ENCODE results near the gene FTSJ1. TPM values are rescaled to one million over a fixed set of nuclear protein-coding genes. Genes with fewer than 3 reads are reported as not detected.

Gene FTSJ1
- total and polyA plus RNA-seq, 2 experiments from 2014 or later = 42.8 to 76.3 TPM

GRCh38 chrX:48533165-48533564 is 57.2 kb downstream of the FTSJ1 start (continued):
- TF ChIP-seq CTCF (conservative IDR thresholded peaks at IDR 0.05; ENCODE audit: low read depth in 2 of 2) (no peak), ETS1 (IDR thresholded peaks at IDR 0.05) (no peak), POLR2AphosphoS5 (IDR thresholded peaks at IDR 0.05; ENCODE audit: low read depth) (no peak), CREB1 (CRISPR knock-in tag; IDR thresholded peaks at IDR 0.05; ENCODE audit: low read depth) (no peak), STAT1 (IDR thresholded peaks at IDR 0.05; ENCODE audit: unreplicated experiment) (no peak), ZNF114 (CRISPR knock-in tag; IDR thresholded peaks at IDR 0.05) (no peak), ZNF331 (CRISPR knock-in tag; IDR thresholded peaks at IDR 0.05; ENCODE audit: low read depth) (no peak), JUNB (IDR thresholded peaks at IDR 0.05; ENCODE audit: unreplicated experiment) (no peak), EZH2 (IDR thresholded peaks at IDR 0.05; ENCODE audit: low read depth, unreplicated experiment) (no peak), EZH2phosphoT487 (IDR thresholded peaks at IDR 0.05; ENCODE audit: unreplicated experiment) (no peak)

Other genes with a start within 250 kb of the FTSJ1 start
- not detected in 2 replicates for gene SSX1, start 220.8 kb upstream of the FTSJ1 start, total RNA-seq (2014; rRNA removed; shearing (Covaris generic))
- gene SSX1, start 220.8 kb upstream of the FTSJ1 start, polyA plus RNA-seq (2016; fragmentation: Nextera tagmentation; extraction: Ambion mirVana) = not detected in 2 replicates
- not detected in 2 replicates for gene SSX3, start 119.5 kb upstream of the FTSJ1 start, total RNA-seq (2014; rRNA removed; shearing (Covaris generic))
- gene SSX3, start 119.5 kb upstream of the FTSJ1 start, polyA plus RNA-seq (2016; fragmentation: Nextera tagmentation; extraction: Ambion mirVana) = 0.28 TPM in 1 of 2 replicates, not detected in the other
- 0.19 TPM in 1 of 2 replicates, not detected in the other for gene SSX4, start 92.7 kb upstream of the FTSJ1 start, total RNA-seq (2014; rRNA removed; shearing (Covaris generic))
- 0.47 and 0.48 TPM in 2 replicates for gene SSX4, start 92.7 kb upstream of the FTSJ1 start, polyA plus RNA-seq (2016; fragmentation: Nextera tagmentation; extraction: Ambion mirVana)
- gene SSX4B, start 64.2 kb upstream of the FTSJ1 start, total RNA-seq (2014; rRNA removed; shearing (Covaris generic)) = 0.19 TPM in 1 of 2 replicates, not detected in the other
- gene SSX4B, start 64.2 kb upstream of the FTSJ1 start, polyA plus RNA-seq (2016; fragmentation: Nextera tagmentation; extraction: Ambion mirVana) = 0.47 and 0.48 TPM in 2 replicates
- gene SLC38A5, start 5.9 kb upstream of the FTSJ1 start, total RNA-seq (2014; rRNA removed; shearing (Covaris generic)) = 47.0 and 47.7 TPM in 2 replicates
- 20.7 and 24.6 TPM in 2 replicates for gene SLC38A5, start 5.9 kb upstream of the FTSJ1 start, polyA plus RNA-seq (2016; fragmentation: Nextera tagmentation; extraction: Ambion mirVana)
- 14.1 and 28.5 TPM in 2 replicates for gene PORCN, start 32.8 kb downstream of the FTSJ1 start, total RNA-seq (2014; rRNA removed; shearing (Covaris generic))
- gene PORCN, start 32.8 kb downstream of the FTSJ1 start, polyA plus RNA-seq (2016; fragmentation: Nextera tagmentation; extraction: Ambion mirVana) = 19.4 and 22.3 TPM in 2 replicates
- gene EBP, start 45.6 kb downstream of the FTSJ1 start, total RNA-seq (2014; rRNA removed; shearing (Covaris generic)) = 126 and 128 TPM in 2 replicates
- 169 and 176 TPM in 2 replicates for gene EBP, start 45.6 kb downstream of the FTSJ1 start, polyA plus RNA-seq (2016; fragmentation: Nextera tagmentation; extraction: Ambion mirVana)
- 4.5 TPM in 2 replicates for gene TBC1D25, start 63.5 kb downstream of the FTSJ1 start, total RNA-seq (2014; rRNA removed; shearing (Covaris generic))
- gene TBC1D25, start 63.5 kb downstream of the FTSJ1 start, polyA plus RNA-seq (2016; fragmentation: Nextera tagmentation; extraction: Ambion mirVana) = 1.9 and 2.1 TPM in 2 replicates
- 103 and 114 TPM in 2 replicates for gene RBM3, start 98.3 kb downstream of the FTSJ1 start, total RNA-seq (2014; rRNA removed; shearing (Covaris generic))
- 71.8 and 77.5 TPM in 2 replicates for gene RBM3, start 98.3 kb downstream of the FTSJ1 start, polyA plus RNA-seq (2016; fragmentation: Nextera tagmentation; extraction: Ambion mirVana)
- 24.2 and 34.9 TPM in 2 replicates for gene WDR13, start 121.3 kb downstream of the FTSJ1 start, total RNA-seq (2014; rRNA removed; shearing (Covaris generic))
- gene WDR13, start 121.3 kb downstream of the FTSJ1 start, polyA plus RNA-seq (2016; fragmentation: Nextera tagmentation; extraction: Ambion mirVana) = 19.3 and 24.9 TPM in 2 replicates
- 0.12 and 0.56 TPM in 2 replicates for gene WAS, start 207.6 kb downstream of the FTSJ1 start, total RNA-seq (2014; rRNA removed; shearing (Covaris generic))
- gene WAS, start 207.6 kb downstream of the FTSJ1 start, polyA plus RNA-seq (2016; fragmentation: Nextera tagmentation; extraction: Ambion mirVana) = 0.12 and 0.32 TPM in 2 replicates
- gene SUV39H1, start 220.5 kb downstream of the FTSJ1 start, total RNA-seq (2014; rRNA removed; shearing (Covaris generic)) = 14.1 and 15.2 TPM in 2 replicates
- 9.0 and 9.5 TPM in 2 replicates for gene SUV39H1, start 220.5 kb downstream of the FTSJ1 start, polyA plus RNA-seq (2016; fragmentation: Nextera tagmentation; extraction: Ambion mirVana)